ENCODE data around the gene S100A9. TPM values are rescaled to one million over a fixed set of nuclear protein-coding genes. Genes with fewer than 3 reads are reported as not detected.

S100A9 gene
- total RNA-seq, 1 experiment from 2014 or later = not detected

DNA sequence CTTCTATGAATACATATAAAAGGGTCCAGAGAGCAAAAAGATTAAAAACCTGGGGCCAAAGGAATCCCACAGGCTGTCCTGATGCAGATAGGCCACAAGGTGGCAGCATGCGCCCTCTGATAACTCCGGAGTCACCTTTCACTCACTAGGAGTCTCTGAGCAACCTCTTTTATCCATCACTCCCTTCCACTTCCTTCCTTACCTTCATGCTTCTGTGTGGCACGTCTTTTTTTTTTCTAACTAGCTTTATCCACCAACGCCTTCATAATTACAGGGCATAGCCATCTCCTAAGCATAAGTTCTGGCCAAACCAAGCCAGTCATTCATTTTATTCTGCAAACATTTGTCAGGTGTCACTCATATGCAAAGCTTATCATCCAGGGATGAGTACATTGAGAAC is 5.1 kb upstream of the S100A9 start:
- Mint-ChIP-seq H3K36me3 (ENCODE audit: insufficient read depth in 1 of 3, low read depth in 3 of 3) (no peaks in the 10 kb centered on the region; a peak in 1 of 7 replicates), H3K4me1 (no peaks in the 10 kb centered on the region), H3K9me3 (peaks cover 0 to 4% of the 10 kb centered on the region in 2 experiments; a peak in 2 of 5 replicates), H3K4me3 (no peak overlapping the region), H3K27me3 (ENCODE audit: low read depth) (peaks cover 18% of the 10 kb centered on the region), H3K27ac (no peak overlapping the region)
- H3K79me2 ChIP-seq (ENCODE audit: insufficient read depth, low read length) = no peaks in the 10 kb centered on the region
- no peaks in the 10 kb centered on the region for H3K4me1 ChIP-seq (ENCODE audit: insufficient read depth, low read length)
- H2AFZ ChIP-seq (ENCODE audit: low read length) = no peak overlapping the region
- TF ChIP-seq, protein P1, sequence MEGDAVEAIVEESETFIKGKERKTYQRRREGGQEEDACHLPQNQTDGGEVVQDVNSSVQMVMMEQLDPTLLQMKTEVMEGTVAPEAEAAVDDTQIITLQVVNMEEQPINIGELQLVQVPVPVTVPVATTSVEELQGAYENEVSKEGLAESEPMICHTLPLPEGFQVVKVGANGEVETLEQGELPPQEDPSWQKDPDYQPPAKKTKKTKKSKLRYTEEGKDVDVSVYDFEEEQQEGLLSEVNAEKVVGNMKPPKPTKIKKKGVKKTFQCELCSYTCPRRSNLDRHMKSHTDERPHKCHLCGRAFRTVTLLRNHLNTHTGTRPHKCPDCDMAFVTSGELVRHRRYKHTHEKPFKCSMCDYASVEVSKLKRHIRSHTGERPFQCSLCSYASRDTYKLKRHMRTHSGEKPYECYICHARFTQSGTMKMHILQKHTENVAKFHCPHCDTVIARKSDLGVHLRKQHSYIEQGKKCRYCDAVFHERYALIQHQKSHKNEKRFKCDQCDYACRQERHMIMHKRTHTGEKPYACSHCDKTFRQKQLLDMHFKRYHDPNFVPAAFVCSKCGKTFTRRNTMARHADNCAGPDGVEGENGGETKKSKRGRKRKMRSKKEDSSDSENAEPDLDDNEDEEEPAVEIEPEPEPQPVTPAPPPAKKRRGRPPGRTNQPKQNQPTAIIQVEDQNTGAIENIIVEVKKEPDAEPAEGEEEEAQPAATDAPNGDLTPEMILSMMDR (conservative IDR thresholded peaks at IDR 0.05) = peak; percentile 95
- no peaks in the 10 kb centered on the region for H3K23me2 ChIP-seq (ENCODE audit: insufficient read length, low read depth, low read length, poor library complexity, severe bottlenecking)
- no peak overlapping the region for H3K4ac ChIP-seq (ENCODE audit: low read depth, low read length)
- H4K20me1 ChIP-seq (ENCODE audit: control insufficient read depth, insufficient read depth, insufficient read length) = no peaks in the 10 kb centered on the region
- H3K56ac ChIP-seq (ENCODE audit: insufficient read length, low read depth, low read length) = no peak overlapping the region
- no CpG with 5 or more reads among the region's 4 CpGs for WGBS (ENCODE audit: extremely low coverage, insufficient read length, low lambda C conversion rate)
- no peak overlapping the region for H2BK20ac ChIP-seq (ENCODE audit: low read depth, low read length, poor library complexity, severe bottlenecking)
- no peaks in the 10 kb centered on the region for H3K79me1 ChIP-seq (ENCODE audit: insufficient read depth, low read depth, low read length, poor library complexity, severe bottlenecking)
- H2BK15ac ChIP-seq (ENCODE audit: low read depth, low read length) = no peak overlapping the region
- no peak overlapping the region for H3T11ph ChIP-seq (ENCODE audit: low read length)
- no peak overlapping the region for H3K14ac ChIP-seq (ENCODE audit: insufficient read depth, low read length)
- H4K5ac ChIP-seq (ENCODE audit: insufficient read length, low read depth, low read length) = no peak overlapping the region
- H4K91ac ChIP-seq (ENCODE audit: insufficient read length, low read depth, low read length) = no peak overlapping the region
- no peak overlapping the region for H2BK12ac ChIP-seq (ENCODE audit: insufficient read length, low read depth, low read length)
- H2AK5ac ChIP-seq (ENCODE audit: insufficient read length, low read length) = no peak overlapping the region
- no peak overlapping the region for H3K9ac ChIP-seq (ENCODE audit: extremely low read depth, insufficient read length, low read length)
- H3K27me3 ChIP-seq (ENCODE audit: insufficient read depth, low read length) = no peaks in the 10 kb centered on the region
- H2BK120ac ChIP-seq (ENCODE audit: low read depth, low read length, poor library complexity, severe bottlenecking) = no peak overlapping the region
- no peak overlapping the region for H3K27ac ChIP-seq (ENCODE audit: insufficient read length, low read depth, low read length)
- no peak overlapping the region for H3K18ac ChIP-seq (ENCODE audit: insufficient read length, low read depth, low read length)
- no peak overlapping the region for H4K8ac ChIP-seq (replicated peaks; ENCODE audit: insufficient read length, low read depth, low read length)
- H2BK5ac ChIP-seq (ENCODE audit: insufficient read length, low read length) = no peak overlapping the region
- H3K9me3 ChIP-seq (ENCODE audit: control insufficient read depth, low read depth, low read length) = no peaks in the 10 kb centered on the region
- no peak overlapping the region for H3K23ac ChIP-seq (ENCODE audit: insufficient read length, low read depth, low read length)
- peak; percentile 66 for DNase-seq
- no peak overlapping the region for H3K4me2 ChIP-seq (ENCODE audit: insufficient read depth, insufficient read length, low read length)

Measured in H9 (cell line).